Esophagus squamous epithelium (tissue), 4 donors: ENCODE results near the gene NUP205.

Experiments
- CTCF ChIP-seq, 6 experiments: fragments of 450-650 bp in 4 of 6; fragments of 200-600 bp in 2 of 6; sonication (generic) in 2 of 6; IDR thresholded peaks; one replicate each; pipeline ENCODE4 v1.5.1; 2016 to 2019; ENCODE audit warnings: antibody characterized with exemption in 6 of 6, mild to moderate bottlenecking in 4 of 6, moderate library complexity in 4 of 6
- POLR2A ChIP-seq, 4 donors: fragments of 450-650 bp; IDR thresholded peaks; one replicate each; pipeline ENCODE4 v1.6.1; 2017; ENCODE audit warnings: antibody characterized with exemption in 4 of 4, mild to moderate bottlenecking in 4 of 4, moderate library complexity in 3 of 4

- TF ChIP-seq CTCF (IDR thresholded peaks at IDR 0.05) = no peak
- no peak for TF ChIP-seq POLR2A (IDR thresholded peaks at IDR 0.05)
Observed at GRCh38 chr7:135653340-135654080, 95.8 kb downstream of the NUP205 start.
